ENCODE measurements around the gene CMIP. TPM values are rescaled to one million over a fixed set of nuclear protein-coding genes. Genes with fewer than 3 reads are reported as not detected.

The CMIP gene
- polyA plus RNA-seq, 1 of the 3 experiments (the other 2 are of a cell fraction), result 5.4 TPM

GRCh38 chr16:81590714-81591544 is 146.3 kb downstream of the CMIP start:
- Histone ChIP-seq H4K20me1 (ENCODE audit: insufficient read depth) (peaks cover 8% of the 10 kb centered on the region; the same call in 1 of the 2 replicates), H3K27me3 (ENCODE audit: insufficient read depth) (no peaks in the 10 kb centered on the region), H3K9me2 (no peaks in the 10 kb centered on the region), H3K4me1 (ENCODE audit: control insufficient read depth in 1 of 2, insufficient read depth in 2 of 2, low read depth in 1 of 2, low read length in 1 of 2) (peaks cover 0 to 5% of the 10 kb centered on the region in 2 experiments; a peak in 1 of 4 replicates), H3K4me3 (ENCODE audit: low read depth in 2 of 2, low read length in 1 of 2) (no peak overlapping the region), H3K36me3 (replicated peaks in 1 of 2; ENCODE audit: control insufficient read depth in 1 of 2, insufficient read depth in 2 of 2, low read length in 1 of 2) (no peaks in the 10 kb centered on the region), H3K4me2 (no peak overlapping the region), H3K9me3 (no peaks in the 10 kb centered on the region), H3K79me2 (ENCODE audit: insufficient read depth) (no peaks in the 10 kb centered on the region), H3K9ac (no peak overlapping the region), H3K27ac (ENCODE audit: low read depth in 2 of 2, low read length in 1 of 2) (no peak overlapping the region), H3F3A (replicated peaks; ENCODE audit: insufficient read depth) (no peaks in the 10 kb centered on the region), H2AFZ (ENCODE audit: low read depth) (no peak overlapping the region)
- 83% methylated on average over 5 of the region's 5 CpGs for WGBS (ENCODE audit: low lambda C conversion rate)
- ChIA-PET CTCF (interaction anchor here (1.3 kb wide), 1 partner anchor 187 kb away, joined by 4 read pairs; no protein-coding TSS in a partner anchor), POLR2A (no interaction called here)
- peak; percentile 27; the same call in 1 of the 2 replicates for TF ChIP-seq MXI1 (IDR thresholded peaks at IDR 0.05; ENCODE audit: low read depth, low read length)
- no peak for TF ChIP-seq NRF1 (IDR thresholded peaks at IDR 0.05; ENCODE audit: low read depth, low read length)
- DNase-seq, result no peak

GRCh38 chr16:81591545-81591870 is 146.9 kb downstream of the CMIP start:
- Histone ChIP-seq H2AFZ (ENCODE audit: low read depth) (no peak overlapping the region), H3K4me1 (ENCODE audit: control insufficient read depth in 1 of 2, insufficient read depth in 2 of 2, low read depth in 1 of 2, low read length in 1 of 2) (peaks cover 0 to 5% of the 10 kb centered on the region in 2 experiments; a peak in 1 of 4 replicates), H3F3A (replicated peaks; ENCODE audit: insufficient read depth) (no peaks in the 10 kb centered on the region), H3K36me3 (replicated peaks in 1 of 2; ENCODE audit: control insufficient read depth in 1 of 2, insufficient read depth in 2 of 2, low read length in 1 of 2) (no peaks in the 10 kb centered on the region), H3K4me3 (ENCODE audit: low read depth in 2 of 2, low read length in 1 of 2) (no peak overlapping the region), H3K9me3 (no peaks in the 10 kb centered on the region), H4K20me1 (ENCODE audit: insufficient read depth) (peaks cover 8% of the 10 kb centered on the region; the same call in 1 of the 2 replicates), H3K27ac (ENCODE audit: low read depth in 2 of 2, low read length in 1 of 2) (no peak overlapping the region), H3K9ac (no peak overlapping the region), H3K9me2 (no peaks in the 10 kb centered on the region), H3K27me3 (ENCODE audit: insufficient read depth) (no peaks in the 10 kb centered on the region), H3K79me2 (ENCODE audit: insufficient read depth) (no peaks in the 10 kb centered on the region), H3K4me2 (no peak overlapping the region)
- ChIA-PET POLR2A (no interaction called here), CTCF (interaction anchor here (1.3 kb wide), 1 partner anchor 188 kb away, joined by 4 read pairs; no protein-coding TSS in a partner anchor)
- no peak for DNase-seq
- 82% methylated on average over 2 of the region's 2 CpGs for WGBS (ENCODE audit: low lambda C conversion rate)
- TF ChIP-seq GATA2 (CRISPR knock-in tag; IDR thresholded peaks at IDR 0.05) (no peak), GABPA (IDR thresholded peaks at IDR 0.05; ENCODE audit: low read depth) (no peak), FOSL2 (IDR thresholded peaks at IDR 0.05; ENCODE audit: borderline replicate concordance, low read depth) (no peak), EP300 (IDR thresholded peaks at IDR 0.05; ENCODE audit: borderline replicate concordance in 1 of 2, low read depth in 1 of 2, low read length in 1 of 2) (no peak), RCOR1 (IDR thresholded peaks at IDR 0.05; ENCODE audit: low read length) (no peak), IRF3 (IDR thresholded peaks at IDR 0.05; ENCODE audit: low read depth, low read length) (no peak), TCF12 (IDR thresholded peaks at IDR 0.05) (no peak), FOXJ3 (CRISPR knock-in tag; IDR thresholded peaks at IDR 0.05) (no peak)

Data from SK-N-SH (cell line).